Pulmonary artery endothelial cell (primary cell): ENCODE results near the gene KIDINS220. TPM values are rescaled to one million over a fixed set of nuclear protein-coding genes. Genes with fewer than 3 reads are reported as not detected.

Experiments
- DNase-seq: peaks from one replicate; pipeline ENCODE4 v3.0.0-alpha.2; 2011; ENCODE audit warnings: low read depth, low spot score
- total RNA-seq: library from RNA; depleted of rRNA; stranded (reverse); fragments of >200 nt; gene quantifications from 2 replicates; pipeline ENCODE4 v1.2.3, GENCODE V29; 2014

The KIDINS220 gene
- total RNA-seq, 1 donor from 2014 or later = 43.3 TPM

DNA sequence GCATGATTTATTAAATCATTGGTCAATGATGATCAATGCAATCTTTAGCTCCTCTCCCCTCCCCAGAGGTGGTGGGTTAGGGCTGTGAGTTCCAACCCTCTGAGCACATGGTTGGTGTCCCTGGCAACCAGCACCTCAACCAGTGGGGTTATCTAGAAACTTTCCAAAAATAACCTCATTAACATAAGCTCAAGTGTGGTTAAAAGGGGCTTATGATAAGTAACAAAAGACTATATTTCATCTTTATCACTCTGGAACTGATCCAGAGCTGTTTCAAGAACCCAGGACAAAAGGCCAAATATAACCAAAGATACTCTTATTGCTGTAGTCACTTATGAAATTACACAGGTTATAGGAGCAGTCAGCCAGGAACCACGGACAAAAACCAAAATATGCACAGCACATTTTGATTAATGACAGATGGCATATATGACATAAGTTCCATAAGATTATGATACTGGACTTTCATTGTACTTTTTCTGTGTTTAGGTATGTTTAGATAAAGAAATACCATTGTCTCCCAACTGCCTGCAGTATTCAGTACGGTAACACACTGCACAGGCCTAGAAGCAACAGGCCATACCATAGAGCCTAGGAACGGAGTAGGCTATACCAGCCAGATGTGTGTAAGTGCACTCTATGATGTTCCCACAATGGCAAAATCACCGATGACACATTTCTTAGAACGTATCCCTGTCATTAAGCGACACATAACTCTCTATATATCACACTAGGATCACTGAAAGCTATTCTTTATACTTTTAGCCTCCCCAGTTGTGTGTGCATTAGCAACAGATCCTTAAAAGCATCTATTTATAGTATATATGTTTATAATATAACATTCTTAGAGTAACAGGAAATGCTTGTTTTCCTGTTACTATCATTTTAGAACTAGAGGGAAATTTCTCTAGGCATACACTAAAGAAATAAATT lies 31.9 kb downstream of the KIDINS220 start:
- no peak for DNase-seq

DNA sequence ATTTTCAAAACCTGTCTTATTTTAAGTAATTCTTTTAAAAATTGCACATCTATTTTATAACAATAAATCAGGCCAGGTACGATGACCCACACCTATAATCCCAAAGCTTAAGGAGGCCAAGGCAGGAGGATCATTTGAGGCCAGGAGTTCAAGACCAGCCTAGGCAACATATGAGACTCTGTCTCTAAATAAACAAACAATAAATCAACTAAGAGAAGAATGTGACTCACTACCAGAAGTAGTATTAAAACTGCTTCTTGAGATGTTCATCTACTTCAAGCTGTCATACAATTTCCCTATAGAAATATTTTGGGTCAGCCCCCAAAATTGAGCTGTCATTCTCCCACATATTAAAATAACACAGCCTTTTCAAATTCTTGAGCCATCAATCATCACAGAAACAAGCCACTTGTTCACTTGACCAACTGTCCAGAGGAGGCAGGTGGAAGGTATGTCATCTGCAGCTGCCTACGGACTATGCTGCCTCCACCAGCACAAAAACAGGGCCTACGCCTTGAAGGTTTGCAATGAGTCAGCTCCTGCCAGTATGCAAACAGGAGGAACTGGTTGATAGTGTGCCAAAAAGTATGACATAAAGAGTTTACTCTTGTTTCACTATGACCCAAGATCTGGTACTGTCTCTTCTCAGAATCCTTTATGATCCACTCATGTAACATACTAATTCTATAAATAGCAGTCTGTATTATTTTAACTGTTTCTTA lies 33.6 kb downstream of the KIDINS220 start:
- peak; percentile 59 for DNase-seq

DNA sequence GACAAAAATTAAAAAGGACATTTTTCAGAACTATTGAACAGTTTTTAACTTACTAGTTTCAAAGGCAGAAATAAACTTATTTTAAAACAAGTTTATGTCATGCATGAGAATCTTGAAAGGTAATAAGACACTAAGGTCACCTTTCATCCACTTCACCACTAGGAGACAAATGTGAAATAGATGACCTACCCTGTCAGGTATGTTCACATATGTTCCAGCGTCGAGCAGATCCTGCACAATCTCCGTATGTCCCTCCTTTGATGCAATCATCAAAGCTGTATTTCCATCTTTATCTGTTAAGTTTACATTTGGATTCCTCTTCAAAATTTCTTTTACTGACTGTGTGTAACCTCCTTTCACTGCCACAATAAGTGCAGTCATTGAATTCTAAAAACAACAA lies 34.7 kb downstream of the KIDINS220 start:
- DNase-seq = no peak

DNA sequence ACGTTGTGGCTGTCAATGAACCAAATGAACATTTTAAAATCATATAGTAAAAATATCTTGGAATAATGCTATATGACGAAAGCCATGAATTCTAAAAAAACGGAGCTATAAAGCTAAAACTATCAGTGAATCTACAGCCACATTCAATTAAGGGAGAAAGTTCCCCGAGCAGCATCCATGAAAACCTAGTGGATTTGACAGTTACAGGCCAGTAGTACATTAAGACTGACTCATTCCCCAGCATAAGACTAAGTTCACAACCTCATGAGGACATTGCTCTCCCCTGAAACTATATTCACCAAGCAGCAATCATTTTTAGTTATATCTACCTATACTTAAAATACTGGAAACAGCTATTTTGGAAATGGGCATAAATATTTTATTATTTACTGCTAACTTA lies 36.6 kb downstream of the KIDINS220 start:
- DNase-seq = no peak

DNA sequence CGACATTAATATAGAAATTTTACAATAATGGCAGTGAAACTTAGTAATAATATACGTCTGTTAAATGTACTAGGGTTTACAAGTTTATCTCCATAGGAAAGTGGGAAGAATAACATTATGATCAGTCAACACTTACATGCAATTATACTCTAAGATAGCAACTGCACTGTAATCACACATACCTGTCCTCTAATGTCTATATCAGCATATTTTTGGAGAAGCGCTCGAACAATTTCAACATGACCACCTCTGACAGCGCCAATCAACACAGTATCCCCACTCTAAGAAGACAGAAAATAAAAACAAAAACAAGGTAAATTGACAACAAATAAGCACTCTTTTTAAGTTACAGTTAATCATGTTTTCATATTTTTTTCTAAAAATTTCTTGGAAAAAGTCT lies 37.2 kb downstream of the KIDINS220 start:
- DNase-seq = no peak

DNA sequence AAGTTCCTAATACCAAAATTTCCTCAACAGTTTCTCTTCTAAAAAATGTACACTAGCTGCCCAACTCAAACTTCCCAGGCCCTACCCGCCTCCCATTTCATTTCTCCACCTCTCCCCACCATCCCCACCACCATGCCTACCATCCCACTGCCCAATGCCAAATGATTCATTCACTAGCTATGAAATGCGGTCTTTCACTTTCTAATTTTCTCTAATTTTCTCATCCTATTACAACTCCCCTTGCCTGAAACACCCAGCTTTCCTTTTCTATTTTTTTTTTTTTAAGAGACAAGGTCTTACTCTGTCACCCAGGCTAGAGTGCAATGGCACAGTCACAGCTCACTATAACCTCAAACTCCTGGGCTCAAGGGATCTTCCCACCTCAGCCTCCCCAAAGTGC lies 38.4 kb downstream of the KIDINS220 start:
- no peak for DNase-seq

DNA sequence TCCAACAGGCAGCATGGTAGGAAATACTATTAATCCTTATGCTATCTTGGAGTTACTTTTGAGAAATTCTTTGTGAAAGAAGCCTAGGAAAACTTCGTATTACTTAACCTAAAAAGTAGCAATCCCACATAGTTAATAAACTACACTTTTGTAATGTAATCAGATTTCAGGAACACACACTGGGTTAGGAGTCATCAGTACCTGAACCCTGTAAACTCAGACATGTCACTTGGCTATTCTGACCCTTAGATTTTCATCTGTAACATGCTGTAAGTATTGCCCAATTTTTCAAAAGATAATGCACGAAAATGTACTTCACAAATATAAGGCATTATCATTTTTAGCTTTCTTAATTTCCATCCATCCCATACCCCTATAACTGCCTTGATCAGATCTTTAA lies 39.0 kb downstream of the KIDINS220 start:
- DNase-seq = no peak

DNA sequence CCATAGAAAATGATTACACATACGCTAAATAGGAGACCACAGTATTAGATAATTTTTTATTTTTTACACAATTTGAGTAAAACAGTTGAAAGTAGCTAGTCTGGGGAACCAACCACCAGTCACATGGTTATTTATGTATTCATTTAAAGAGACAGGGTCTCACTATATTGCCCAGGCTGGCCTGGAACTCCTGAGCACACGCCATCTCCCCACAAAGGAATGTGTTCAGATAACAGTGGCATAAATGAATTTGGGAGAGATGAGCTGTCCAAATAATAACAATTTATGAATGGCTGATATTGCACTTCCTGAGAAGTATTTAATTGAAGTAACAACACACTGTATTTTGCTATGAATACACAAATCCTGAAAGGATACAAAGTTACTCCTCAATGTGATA lies 39.7 kb downstream of the KIDINS220 start:
- no peak for DNase-seq

DNA sequence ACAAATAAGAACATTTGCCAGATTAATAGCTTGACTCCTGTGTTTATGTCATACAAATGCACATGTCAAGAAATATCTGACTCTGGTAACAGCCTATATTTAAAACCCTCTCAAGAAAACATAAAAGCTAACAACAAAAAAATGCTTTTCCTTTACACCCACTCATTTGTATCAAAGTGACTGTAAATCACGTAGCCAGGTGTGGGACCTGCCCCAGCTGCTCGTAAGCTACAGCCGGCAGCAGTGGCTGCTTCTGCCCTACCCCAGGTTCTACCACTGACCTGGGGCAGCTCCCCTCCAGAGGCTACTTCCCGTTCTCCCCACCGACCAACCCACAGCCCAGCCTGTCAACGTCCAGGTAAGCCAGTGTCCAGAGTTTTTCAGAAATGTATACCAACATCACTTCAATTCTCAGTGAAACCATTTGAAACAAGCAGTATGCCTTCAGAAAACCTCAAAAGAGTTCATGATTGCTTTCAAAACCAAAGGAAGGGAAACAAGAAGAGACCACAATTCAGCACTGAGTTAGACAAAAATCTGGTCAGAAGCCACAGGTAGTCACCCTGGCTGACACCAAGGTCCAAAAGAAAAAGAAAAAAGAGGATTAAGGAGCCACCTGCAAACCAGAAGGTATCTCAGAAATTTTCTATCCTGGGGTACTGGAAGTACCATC lies 40.4 kb downstream of the KIDINS220 start:
- no peak for DNase-seq

DNA sequence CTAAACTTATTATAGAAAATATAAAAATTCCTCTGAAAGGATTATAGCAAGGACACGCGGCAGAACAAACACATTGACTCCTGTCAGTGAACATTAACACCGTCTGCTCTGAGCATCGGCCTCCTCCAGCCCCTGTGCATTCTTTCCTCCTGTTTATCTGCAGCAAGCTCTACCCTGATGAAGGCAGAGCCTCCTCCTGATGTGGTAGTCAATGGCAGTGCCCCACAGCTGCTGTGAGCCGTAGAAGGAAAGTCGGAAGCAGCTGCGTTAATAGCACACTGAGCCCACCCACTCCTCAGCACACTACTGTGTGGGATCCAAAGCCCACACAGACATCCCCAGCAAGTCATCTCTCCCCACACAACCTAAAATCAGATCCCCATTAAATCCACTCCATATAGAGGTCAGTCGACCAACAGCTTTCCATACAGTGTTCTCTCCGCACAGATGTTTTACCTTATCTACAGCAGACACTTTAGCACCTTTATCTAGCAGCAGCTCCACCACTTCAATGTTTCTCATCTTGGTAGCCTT lies 41.0 kb downstream of the KIDINS220 start:
- no peak for DNase-seq

DNA sequence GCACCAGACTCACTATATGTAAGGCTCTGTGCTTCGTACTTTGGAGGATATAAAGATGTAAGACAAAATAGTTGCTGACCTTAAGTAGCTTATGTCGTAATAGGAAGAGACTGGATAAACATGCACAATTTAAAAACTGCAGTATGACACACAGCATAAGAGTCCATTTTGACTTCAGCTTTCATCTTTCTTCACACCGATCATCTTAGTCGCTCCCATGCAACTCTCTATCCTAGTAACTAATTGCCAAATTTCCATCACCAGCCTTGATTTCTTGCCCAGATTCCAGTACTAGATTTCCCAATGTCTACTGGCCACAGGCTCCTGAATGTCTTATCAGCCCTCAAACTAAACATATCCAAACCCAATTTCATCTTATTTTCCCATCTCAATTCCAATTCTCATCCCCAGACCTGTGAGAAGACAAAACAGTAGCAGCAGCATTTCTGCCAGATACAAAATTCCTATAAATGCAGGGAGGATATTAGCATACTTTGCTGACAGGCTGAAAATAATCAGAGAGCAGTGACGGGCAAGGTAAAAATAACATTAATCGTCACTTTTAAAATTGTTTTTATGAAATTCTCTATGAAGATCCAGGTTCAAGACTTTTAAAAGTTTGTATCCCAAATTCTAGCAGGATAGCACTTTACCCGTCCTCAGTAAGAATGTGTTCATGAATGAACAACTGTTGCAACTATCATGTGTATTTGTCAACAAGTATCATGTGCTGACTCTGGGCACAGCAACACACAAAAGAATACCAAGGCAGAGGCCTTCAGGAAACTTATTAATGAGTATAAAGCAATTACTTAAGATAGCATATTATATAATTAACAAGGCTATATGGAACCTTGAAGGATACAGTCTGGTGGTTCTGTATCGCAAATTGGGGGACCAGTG lies 42.2 kb downstream of the KIDINS220 start:
- no peak for DNase-seq

DNA sequence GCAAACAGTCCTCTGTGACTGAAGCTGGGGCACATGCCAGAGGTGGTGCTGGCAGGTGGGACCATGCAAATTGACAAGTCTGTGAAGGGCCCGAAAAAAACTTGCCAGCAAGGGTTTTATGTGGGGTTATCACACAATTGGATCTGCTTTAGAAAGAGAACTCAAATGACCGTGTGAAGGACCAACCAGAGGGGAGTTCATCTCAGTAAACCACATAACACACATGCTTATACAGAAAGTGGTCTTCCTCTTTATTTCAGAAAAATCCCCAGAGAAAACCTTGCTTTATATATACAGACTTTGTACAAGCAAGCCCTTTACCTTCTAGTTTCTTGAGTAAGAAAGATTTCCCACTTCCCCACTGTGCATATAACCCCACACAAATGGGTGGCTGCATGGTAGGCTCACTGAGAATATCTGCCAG lies 46.7 kb downstream of the KIDINS220 start:
- DNase-seq = no peak

DNA sequence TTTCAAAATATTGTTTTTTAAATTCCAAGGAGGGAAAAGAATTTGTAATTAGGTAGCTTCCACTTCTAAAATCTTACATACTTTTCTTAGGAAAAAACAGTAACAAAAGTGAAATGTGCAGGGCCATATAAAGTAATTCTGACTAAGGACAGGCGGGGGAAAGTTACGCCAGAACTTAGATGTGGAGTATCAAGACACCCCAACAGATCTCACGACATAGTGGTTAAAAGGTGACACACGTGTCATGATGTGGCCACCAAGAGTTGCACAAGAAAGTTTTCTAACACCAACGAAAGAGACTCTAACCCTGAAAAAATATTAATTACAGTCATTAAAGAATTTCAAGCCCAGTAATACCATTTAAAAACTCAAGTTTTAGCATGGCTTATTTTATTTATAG lies 51.0 kb downstream of the KIDINS220 start:
- DNase-seq = no peak

DNA sequence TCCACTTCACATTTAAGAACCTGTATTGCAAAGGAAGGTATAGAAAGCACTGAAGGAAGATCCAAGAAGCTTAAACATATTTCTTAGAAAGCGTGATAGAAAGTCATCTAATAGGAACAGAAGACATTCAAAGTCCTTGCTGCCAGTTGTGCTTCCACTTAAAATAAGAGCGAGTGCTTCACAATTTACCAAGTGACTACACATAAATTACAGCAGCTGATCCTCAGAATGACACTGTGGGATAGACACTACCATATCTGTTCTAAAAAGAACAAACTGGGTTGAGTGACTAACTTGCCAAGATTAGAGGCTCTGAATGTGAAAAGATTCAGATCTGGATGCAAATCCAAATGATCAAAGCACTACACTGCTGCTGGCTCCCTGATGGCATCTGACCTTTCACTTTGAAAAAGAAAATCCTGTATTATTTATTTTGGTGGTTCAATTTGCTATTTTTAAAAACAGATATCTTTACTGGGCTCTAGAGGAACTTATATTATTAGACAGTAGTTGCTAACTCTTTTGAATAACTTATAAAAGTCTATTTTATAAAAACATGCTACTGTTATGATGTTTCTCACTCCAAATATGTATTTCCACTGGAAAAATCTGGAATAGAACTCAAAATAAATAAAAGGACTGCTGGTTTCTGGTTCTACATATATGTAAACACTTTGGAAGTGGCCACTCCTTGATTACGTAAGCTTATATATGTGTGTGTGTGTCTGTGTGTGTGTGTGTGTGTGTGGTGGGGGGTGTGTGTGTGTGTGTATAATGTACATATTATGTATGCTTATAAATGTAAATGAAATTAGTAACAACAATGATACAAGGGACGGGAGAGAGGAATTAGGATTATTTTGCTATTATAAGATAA lies 57.4 kb downstream of the KIDINS220 start:
- no peak for DNase-seq

DNA sequence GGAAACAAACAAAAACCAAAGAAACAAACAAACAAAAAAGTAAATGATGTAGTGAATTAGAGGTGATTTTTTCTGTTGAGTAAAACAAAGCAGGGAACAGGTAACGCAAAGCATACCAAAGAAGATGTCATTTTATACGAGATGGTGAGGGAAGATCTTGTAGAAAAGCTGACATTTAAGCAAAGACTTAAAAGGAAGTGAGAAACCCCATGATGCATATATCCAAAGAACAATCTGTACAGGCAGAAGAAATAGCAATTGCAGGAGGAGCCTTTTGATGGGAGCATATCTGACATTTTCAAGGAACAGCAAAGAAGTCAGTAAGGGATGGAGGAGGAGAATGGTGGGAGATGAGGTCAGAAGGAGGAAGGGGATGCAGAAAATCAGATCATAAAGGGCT lies 63.0 kb downstream of the KIDINS220 start:
- DNase-seq = no peak

DNA sequence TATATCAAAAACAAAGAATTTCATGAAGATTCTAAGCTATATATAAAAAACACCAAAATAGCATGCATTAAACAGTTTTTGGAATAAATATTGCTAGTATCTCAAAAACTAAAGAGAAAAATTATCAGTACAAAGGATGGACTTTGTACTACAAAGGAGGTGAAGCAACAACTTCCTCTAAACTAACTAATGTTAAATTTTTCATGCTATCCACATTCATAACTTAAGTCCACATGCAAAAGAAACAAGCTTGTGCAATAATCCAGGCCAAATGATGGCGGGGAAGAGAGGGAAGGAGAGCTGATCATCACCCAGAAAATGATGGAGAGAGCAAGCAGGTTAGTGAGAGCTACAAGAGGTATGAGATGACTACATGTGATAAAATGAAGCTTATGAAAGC lies 70.1 kb downstream of the KIDINS220 start:
- DNase-seq = no peak

DNA sequence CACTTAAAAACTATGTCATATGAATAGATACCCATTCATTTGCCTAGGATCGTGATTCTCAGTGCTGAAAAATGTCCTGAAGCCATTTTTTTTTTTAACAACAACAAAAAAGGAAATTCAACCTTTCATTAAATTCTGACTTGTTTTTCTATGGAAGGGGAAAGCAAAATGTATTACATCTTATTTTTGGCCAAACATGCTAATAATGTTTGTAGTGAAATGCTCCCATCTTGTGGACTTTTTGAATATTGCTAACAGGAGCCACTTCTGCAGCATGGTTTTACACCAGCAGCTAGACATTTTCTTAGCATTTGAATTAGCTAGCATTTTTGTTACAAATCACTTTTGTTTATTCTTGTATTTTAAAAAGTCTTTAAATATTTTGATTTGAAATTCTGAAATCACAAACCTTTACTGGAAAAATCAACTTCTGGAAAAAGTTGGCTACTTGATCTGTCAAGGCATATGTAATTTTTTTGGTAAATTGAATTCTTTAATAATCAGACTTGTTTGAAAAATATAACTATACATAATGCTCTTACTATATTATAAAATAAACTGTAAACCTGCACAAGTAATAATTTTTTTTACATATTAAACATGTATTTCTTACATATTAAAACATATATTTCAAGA lies 75.8 kb downstream of the KIDINS220 start:
- no peak for DNase-seq

DNA sequence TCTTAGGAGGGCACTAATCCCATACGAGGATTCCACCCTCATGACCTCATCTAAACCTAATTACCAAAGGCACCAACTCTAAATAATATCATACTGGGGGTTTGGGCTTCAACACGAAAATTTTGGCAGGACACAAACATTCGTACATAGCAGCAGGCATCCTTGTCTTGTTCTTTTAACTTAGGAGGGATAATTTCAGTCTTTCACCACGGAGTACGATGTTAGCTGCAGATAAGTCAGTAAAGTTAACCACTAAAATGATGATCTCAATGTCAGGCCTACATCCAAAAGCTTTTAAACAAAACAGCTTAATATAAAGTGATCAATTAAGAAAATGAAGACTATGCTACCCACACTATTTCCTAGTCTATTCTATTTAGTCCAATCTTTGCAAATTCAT lies 80.7 kb downstream of the KIDINS220 start:
- no peak for DNase-seq

DNA sequence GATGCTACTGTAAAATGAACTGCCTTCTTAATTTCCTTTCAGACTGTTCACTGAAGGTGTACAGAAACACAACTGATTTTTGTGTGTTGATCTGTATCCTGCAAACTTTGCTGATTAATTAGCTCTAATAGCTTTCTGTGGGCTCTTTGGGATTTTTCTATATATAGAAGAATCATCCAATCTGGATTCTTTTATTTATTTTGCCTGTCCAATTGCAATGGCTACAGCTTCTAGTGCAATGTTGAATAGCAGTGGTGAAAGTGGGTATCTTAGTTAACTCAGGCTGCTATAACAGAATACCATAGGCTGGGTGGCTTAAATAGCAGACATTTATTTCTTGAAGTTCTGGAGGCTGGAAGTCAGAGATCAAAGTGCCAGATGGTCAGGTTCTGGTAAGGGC lies 81.2 kb downstream of the KIDINS220 start:
- DNase-seq = no peak
